NCI-H1092 (cell line): ENCODE measurements around the gene DCBLD2.

Experiments
- DNase-seq: peaks from one replicate; lab custom pipeline; 2025; lab: John Stamatoyannopoulos, UW

Gene DCBLD2

DNA sequence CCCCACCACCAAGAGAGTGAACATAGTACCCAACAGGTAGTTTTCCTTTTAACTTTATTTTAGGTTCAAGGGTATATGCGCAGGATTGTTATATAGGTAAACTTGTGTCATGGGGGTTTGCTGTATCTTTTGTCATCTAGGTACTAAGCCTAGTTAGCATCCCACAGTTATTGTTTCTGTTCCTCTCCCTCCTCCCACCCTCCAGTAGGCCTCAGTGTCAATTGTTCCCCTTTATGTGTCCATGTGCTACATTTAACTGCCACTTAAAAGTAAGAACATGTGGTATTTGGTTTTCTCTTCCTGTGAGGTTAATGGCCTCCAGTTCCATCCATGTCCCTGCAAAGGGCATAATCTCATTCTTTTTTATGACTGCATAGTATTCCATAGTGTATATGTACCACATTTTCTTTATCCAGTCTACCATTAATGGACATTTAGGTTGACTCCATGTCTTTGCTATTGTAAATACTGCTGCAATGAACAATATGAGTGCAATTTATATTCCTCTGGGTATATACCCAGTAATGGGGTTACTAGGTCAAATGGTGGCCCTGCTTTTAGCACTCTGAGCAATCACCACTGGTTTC, 72.2 kb downstream of the DCBLD2 start:
- no peak for DNase-seq

DNA sequence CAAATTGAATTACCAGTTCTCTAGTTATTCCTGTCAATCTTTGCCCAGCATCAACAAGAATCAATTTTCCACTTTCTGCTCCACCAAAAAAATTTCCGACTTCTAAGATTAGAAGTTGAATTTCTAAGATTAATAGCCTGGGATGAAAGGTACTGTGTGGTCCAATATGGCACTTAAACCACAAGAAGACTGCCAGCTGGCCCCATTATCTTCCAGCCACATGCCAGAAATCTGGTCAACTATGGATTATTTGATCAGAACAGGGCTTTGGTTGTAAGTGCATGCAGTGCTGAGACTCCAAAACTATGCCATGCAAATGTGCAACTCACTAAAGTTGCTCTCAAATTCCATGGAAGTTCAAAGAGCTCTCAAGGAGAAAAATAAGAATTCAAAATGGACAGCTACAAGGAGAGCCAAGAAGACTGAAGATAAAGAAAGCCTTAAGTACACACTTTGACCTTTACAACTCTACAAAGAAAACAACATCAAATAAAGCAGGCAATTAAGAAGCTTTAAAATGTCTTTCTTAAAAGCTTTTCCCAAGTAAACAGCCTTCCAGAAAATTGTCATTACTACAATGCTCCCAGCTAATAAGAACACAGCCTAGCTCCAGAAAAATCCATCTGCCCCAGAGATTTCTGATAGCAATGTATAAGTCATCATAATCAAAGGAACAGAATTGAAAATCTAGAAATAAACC, 74.1 kb downstream of the DCBLD2 start:
- DNase-seq: no peak

DNA sequence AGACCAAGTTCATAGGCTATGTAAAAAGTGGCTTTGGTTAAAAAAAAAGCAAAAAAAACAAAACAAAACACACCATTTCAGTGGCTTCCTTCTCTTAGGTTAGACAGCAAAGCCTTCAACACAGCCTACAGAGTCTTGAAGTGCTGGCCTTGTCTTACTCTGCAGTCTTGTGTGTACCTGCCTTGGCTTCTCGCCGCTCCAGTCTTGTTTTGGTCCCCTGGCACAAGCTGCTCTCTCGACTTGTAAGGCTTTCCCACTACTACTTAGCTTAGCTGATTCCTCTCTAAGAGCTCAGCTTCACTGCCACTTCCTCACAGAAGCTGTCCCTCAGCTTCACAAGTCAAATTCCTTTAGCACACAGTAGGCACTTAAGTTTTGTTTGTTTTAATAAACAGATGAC, 75.4 kb downstream of the DCBLD2 start:
- no peak for DNase-seq

DNA sequence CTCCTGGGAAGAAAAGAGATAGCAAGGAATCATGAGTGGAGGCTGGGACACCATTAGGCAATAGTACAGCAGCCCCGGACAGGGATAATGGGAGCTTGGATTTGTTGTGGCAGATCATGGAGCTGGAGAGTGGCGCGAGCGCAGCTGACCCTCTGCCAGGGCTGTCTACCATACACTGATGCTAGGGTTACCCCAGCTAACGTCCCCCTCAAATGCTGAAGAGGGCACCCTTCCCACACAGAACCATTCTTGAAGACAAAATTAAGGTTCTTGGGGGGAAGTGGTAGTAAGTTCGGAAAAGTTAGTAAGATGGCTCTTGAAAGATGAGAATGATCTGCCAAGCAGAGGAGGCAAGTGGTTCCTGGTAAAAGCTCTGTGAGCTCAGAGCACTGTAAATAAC, 77.2 kb downstream of the DCBLD2 start:
- DNase-seq: no peak

DNA sequence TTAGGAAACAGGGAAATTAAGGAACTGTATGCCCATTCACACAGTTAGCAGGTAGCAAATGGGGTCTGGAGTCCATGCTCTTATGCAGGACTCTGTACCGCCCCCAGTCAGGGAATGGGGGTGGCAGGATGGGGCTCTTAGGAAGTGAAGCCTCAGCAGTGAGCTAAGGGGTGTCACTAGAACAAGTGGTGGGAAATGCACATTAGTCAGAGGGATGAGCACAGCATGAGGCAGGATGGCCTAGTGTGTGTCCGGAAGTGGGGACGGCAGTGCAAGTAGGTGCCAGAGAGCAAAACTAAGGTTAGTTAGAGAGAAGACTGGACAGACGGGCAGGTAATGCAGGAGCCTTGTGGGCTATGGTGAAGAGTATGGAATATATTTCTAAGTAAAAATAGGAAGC, 77.7 kb downstream of the DCBLD2 start:
- no peak for DNase-seq

DNA sequence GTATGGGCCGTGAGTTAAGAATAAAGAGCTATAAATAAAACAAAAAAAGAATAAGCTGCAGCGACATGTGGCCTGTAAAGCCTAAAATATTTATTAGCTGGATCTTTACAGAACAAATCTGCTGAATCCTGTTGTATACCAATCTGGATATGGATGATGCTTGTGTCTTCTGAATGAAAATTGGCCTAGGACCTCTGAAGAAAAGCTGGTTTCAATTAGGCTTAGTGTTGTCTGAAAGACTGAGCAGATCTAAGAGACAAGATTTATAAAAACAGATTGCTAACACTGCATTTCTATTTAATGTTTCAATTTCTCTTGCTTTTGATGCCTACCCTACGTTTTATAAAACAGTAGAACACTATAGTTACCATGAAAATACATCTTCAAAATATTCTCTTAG, 80.4 kb downstream of the DCBLD2 start:
- DNase-seq: no peak

DNA sequence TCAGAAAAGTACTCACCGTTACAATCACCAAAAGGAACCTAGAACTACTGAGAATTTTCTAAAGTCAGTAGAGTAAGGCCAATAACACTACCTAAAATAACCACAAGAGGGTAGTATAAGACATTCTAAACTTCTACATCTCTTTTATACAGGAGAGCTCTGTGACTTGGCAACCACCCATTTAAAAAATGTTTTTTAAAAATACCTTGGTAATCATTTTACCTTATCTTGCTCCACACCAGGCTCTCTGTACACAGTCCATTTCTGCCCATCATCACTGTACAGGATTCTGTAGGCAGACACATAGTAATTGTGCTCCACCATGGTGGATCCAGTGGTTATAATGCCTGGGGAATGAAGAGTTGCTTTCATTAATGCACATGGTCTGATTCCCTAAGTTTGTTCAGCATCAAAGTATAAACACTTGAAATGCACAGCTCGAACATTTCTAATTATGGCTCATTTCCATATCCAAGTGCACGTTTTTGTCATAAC, 83.9 kb downstream of the DCBLD2 start:
- DNase-seq: peak; percentile 9

DNA sequence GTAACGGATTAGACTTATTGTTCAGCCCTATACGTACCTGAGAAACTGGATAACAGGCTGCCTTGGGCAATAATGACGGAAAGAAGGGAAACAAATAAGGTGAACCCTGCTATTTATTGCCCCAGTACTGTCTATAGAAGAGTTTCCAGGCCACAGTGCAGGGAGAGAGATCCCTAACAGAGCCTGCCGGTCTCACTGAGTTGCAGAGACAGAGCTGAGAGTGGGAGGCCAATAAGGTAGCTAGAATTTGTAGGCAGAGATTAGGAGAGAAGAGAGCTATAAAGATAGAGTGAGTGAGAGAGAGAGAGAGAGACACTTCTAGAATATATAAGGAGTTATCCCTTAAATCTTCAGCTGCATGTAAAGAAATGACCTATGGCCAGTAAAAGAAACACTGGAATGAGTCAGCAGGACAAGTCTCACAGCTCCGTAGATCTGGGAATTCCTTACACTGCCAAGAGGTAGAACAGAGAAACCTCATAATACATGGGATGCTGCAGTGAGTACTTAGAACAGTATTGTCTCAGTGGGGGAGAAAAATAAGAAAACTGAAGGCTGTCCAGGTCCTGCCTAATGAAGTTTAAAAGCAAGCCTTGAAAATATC, 86.6 kb downstream of the DCBLD2 start:
- no peak for DNase-seq

DNA sequence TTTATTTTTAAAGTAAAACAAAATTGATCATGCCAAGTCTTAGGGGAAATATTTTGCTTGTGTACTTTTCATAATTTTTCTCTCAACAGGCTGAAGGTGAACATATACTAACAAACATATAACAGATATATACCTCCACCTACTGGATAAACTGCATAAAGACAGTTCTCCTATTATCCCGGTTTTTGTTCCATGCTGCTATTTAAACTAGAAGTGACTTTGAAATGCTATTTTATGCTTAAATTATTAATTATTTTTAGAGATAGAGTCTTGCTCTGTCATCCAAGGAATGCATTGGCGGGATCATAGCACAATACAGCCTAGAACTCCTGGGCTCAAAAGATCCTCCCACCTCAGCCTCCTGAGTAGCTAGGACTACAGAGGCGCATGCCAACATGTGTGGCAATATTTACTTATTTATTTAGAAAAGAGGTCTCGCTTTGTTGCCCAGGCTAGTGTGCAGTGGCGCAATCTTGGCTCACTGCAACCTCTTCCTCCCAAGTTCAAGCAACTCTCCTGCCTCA, 88.6 kb downstream of the DCBLD2 start:
- no peak for DNase-seq

DNA sequence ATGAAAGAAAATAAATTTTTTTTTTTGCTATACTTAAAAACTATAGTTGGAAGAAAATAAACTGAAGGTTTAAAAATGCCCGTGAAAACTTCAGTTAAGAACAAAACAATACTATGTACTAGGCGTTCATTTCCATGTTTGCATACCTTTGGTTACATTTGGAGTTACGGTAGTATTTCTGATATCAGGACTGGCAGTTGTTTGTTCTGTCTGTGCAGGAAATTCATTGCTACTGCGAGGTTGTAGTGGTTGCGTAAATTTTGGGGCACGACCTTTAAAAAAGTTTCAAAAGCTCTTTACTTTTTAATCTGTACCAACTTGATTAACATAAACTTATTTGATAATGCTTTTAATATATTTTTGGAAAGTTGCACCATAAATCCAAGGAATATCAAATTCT, 90.4 kb downstream of the DCBLD2 start:
- DNase-seq: no peak

DNA sequence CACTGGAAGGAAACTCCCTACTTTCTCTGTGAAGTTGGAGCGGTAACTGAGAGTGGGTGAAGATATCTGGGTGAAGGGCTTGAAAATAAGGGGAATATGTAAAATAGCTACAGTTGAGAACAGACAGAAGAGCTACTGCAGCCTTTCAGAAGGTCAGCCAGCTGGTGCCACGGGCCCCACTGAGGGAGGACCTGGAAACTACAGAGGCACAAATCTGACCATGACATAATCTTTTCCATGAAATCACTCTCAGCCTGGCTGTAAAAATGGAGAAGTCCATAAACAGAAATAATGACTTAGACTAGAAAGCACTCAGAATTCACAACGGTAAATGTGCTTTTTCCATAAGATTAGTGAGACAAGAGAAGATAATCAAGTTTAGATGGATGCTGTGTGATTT, 91.9 kb downstream of the DCBLD2 start:
- no peak for DNase-seq

DNA sequence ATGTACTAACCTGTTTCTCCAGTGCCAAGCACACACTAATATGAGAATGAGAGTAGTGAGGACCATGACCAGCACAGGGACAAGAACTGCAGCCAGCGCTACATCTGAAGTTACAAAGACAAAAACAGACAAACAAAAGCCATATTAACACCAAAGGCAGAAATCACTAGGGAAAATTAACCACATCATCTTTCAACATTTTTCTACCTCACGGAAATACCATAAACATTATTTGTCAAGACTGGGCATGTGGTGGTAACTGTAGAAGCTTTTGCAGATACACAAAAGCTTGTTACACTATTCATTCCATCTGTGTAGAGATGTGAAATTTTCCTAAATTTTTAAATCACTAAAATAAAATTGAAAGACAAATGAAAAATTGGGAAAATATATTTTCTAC, 93.4 kb downstream of the DCBLD2 start:
- DNase-seq: no peak

DNA sequence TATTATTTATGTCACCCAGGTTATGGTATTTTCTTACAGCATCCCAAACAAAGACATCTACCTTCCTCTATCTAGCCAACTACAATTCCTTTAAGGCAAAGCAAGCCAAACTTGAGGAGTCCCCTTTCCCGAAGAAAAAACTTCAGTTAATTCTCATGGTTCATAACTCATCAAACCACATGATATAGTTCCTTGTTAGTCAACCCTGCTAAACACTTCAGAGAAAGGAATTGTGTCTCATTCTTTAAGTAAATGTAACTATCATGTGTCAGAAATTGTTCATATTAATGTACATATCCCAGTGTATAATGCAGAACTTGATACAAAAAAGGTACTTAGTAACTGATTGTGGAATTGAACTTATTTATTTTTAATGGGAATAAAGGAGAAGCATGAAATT, 93.9 kb downstream of the DCBLD2 start:
- no peak for DNase-seq

DNA sequence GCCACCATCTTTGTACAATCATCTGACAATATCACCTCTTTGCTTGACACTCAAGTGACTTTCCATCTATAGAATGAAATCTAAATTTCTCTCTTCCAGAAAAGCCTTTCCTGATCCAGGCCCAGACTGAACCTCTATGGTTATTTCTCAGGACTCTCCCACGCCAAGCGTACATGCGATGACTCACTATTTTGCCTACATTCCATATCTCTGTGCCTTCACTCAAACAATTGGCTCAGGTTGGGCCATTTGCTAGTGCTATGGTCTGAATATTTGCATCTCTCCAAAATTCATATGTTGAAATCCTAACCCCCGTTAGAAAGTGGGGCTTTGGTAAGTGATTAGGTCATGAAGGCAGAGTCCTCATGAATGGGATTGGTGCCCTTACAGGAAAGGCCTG, 94.5 kb downstream of the DCBLD2 start:
- no peak for DNase-seq

DNA sequence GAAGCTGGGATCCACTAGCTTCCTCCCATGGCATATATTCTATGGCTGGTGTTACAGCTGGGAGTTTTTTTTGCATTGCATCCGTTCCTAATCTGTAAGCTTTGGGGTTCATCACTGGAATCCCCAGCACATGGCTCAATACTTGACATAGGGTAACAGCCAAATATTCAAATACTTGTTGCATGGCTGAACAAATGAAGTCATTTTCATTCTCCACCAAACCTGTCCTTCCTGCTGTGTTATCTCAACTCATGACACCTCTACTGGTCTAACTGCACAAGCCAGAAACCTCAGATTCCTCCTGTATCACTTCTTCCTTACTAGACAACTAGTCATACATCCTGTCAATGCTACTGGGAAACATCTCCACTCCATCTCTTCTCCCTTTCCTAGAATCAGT, 95.0 kb downstream of the DCBLD2 start:
- DNase-seq: no peak

DNA sequence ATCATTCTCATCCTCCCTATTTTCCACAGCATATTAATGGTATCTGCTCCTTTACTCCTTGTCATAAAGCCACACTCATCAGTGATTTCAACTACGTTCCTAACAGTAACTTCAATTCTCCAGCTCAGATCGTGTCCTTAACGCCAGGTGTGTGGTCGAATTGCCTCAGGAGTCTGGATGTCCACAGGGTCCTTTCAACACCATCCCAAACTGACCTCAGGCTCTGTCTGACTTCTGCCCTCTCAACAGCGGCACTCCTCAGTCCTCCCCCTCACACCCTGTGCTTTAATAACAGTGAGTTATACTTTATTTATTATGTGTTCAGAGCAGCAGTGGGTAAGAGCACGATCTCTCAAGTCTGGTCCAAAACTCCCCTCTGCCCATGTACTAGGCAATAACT, 95.9 kb downstream of the DCBLD2 start:
- DNase-seq: no peak

DNA sequence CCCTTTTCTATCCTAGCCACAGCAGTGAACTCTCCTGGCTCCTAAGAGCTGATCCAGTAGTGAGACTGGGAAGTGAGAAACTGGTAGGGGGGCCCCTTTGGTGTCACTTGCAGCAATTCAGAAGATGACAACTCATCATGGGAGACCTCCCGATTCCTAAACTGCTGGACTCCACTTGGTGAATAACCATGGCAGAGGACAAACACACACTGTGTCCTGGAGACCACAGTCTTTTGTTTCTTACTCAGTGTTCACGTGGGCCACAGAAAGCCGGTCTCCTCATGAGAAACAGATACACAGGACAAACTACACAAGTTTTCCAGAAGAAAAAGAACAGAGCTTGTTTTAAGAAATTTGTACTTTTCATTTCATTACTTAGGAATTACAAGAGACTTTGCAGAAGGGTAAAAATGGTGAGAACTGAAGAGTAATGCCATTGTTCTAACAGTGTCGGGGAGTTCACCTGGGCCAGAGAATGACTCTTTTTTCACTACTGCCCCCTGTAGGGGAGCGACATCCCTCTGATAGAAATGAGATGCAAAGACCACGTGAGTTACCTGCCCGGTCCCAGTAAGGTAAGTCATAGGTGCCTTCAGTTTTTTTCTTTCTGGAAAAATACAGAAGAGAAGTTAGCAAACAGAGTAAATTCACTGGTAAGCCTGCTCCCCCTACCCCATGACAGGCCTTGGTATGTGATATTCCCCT, 100.3 kb downstream of the DCBLD2 start:
- DNase-seq: no peak

DNA sequence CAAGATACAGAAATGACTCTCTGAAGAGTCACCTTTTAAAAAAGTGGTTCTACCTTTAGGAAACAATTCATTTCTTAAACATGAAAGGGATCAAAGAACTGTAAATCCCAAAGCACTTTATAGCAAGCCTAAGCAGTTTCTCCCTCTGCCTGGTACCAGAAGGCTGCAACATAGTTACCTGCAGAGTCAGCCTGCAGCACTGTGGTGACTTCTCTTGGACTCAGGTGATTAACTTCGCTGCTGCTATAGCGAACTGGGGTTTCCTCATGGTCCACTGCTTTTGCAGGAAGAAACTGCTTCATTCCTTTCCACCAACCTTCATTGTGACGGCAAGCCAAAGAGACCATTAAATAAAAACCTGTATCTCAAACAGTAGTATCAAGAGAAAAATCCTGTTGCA, 101.1 kb downstream of the DCBLD2 start:
- DNase-seq: no peak

DNA sequence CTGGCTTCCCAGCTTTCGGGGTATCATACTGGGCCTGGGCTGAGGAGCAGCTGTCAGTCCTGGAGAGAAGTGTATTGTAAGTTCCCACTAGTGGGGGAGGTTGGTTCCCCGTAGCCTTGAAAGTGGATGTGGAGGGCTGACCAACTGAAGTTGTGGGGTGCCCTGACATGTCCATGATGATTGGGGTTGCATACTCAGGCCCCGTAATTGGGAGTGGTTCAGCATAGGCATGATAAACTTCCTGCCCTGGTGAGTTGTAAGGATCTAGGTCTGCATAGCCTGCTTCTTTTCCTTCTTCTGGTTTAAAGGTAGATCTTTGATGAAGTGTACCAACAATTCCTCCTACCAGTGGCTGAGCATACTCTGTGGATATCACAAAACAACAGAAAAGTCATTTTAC, 102.0 kb downstream of the DCBLD2 start:
- no peak for DNase-seq

DNA sequence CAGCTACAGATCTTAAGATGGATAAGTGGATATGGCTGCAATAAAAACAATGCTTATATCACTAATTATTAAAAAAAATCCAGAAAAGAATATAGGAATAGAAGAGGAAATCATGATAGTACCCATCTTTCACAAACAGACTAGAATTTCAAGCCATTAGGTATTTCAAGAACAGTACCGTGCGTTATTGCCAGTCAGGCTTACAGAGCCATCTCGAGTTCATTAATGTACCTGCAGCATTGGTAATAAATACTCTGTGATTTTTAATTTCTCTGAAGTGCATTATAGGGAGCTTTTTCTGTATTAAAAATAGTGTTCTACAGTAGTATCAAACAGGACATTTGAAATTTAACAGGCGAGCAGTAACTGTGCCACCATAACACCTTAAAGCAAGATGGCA, 102.7 kb downstream of the DCBLD2 start:
- no peak for DNase-seq

DNA sequence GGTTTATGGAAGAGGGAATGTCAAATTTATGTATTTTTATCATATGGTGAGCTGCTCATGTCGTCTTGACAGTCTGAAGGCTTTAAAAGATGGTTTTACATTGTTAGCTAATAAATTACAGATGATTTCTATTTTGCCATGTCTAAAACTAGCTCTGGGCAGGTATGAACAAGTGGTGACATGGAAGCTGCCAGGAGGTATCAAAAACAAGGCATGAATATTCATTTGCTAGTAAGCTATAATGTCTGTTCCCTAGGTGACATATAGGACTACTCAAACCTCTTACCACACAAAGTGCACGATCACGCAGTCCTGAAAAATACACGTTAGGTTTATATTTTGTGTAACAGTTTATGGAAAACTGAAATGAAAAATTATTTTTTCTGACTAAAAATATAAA, 103.6 kb downstream of the DCBLD2 start:
- DNase-seq: no peak

DNA sequence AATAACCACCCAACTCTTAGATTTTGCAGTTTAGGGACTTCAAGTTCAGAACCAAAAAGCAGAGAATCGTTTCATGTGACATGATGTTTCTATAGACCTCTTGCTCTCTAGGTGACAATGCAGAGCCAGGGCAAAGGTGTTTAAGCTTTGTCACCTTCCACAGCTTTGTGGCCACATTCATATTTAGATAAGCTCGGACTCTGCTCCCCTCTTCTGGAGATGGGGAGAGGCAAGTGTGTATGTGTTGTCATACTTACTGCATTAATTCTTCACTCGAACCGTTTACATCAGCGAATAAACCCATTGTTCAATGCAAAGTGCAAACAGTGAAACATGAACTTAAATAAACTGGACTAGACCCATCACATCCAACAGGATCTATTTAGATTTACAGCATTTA, 105.2 kb downstream of the DCBLD2 start:
- no peak for DNase-seq

DNA sequence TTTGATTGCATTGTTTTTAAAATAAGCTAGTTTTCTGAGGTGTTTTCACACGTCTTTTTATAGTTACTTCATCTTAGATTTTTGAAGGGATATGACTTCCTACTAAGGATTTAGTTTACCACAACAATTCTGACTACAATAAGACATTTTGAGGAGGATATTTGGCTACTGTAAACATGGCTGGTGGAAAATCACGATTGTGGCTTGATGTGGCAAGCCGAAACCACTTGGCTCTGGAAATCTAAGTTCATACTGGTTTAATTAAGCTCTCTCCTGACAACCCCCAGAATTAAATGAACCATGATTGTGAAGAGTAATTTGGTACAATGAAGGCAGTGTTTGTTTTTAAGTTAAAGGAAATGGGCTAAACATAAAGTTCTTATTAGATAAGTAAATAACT, 107.5 kb downstream of the DCBLD2 start:
- no peak for DNase-seq
